Measurements from ENCODE around the gene GNB1. TPM values are rescaled to one million over a fixed set of nuclear protein-coding genes. Genes with fewer than 3 reads are reported as not detected.

Gene GNB1
- total RNA-seq, 4 donors from 2014 or later: 154 to 200 (median 174) TPM

DNA sequence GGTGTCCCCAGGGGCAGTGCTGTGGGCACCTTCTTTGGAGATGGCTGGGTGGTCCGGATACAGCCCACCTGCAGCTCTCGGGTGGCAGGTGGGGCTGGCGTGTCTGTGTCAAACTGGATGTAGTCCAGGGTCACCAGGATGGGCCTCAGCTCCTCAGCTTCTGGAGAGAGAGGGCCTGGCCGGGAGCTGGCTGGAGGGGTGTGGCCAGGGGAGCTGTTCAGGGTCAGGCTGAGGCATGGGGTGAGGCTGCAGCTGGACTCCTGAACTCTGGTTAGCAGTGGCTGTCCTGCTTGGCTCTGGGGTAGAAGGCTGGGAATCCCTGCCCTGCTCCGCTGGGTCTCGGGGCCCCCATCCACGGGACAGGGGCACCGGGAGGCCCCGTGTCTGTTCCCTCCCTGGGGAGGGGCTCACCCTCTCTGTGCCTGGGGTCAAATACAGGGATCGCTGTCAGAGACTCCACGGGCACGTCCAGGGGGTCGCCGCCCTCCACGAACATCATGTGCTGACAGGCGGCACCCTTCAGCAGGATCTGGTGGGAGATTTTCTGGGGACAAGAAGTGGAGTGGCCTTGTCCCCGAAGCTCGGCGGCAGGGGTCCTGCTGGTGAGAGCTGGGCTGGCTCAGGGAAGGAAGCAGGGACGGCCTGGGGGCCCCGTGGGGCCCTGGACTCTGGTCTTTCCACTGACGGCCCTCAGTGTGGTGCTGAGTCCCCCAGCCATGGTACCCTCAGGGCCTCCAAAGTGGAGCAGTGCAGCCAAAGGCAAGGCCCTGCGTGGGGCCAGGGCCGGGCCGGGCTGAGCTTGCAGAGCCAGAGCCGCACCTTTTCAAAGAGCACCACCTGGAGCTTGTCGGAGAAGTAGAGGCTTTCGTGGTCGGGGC lies 32.3 kb upstream of the GNB1 start:
- no peak for DNase-seq
- WGBS, 2 donors: 82 to 84% methylated on average over 24 to 26 of the region's 29 CpGs

DNA sequence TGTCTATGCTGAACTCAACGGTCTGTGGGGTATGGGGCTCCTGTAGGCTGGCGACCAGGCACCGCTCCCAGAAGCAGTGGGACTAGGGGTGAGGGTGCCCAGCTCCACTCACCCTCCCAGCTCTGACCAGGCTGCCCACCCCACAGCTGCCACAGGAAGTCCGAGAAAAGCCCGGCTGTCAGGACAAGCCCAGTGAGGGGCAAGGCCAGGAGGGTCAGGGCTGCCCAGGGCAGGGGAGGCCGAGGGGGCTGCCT lies 31.7 kb upstream of the GNB1 start:
- Histone ChIP-seq H3K27me3 (no peaks in the 10 kb centered on the region), H3K4me3 (replicated peaks in 1 of 3) (no peak overlapping the region), H3K9me3 (no peaks in the 10 kb centered on the region), H3K27ac (no peak overlapping the region), H3K4me1 (peaks cover 7 to 18% of the 10 kb centered on the region in 2 donors), H3K36me3 (no peaks in the 10 kb centered on the region)
- intact Hi-C loops (cut with DNase I): no loop called here
- 90% methylated on average over 6 of the region's 6 CpGs; no CpG with 5 or more reads in 1 of the 2 donors for WGBS, 2 donors
- TF ChIP-seq CTCF (IDR thresholded peaks at IDR 0.05) (no peak), POLR2A (IDR thresholded peaks at IDR 0.05) (no peak)
- DNase-seq: no peak

More for the DNA sequence above, 32.3 kb upstream of the GNB1 start:
- Histone ChIP-seq H3K27me3 (no peaks in the 10 kb centered on the region), H3K4me1 (peaks cover 7 to 15% of the 10 kb centered on the region in 2 donors), H3K27ac (no peak overlapping the region), H3K4me3 (replicated peaks in 1 of 3) (no peak overlapping the region), H3K36me3 (no peaks in the 10 kb centered on the region), H3K9me3 (no peaks in the 10 kb centered on the region)
- TF ChIP-seq CTCF (IDR thresholded peaks at IDR 0.05) (no peak), POLR2A (IDR thresholded peaks at IDR 0.05) (no peak)
- intact Hi-C loops (cut with DNase I): no loop called here

DNA sequence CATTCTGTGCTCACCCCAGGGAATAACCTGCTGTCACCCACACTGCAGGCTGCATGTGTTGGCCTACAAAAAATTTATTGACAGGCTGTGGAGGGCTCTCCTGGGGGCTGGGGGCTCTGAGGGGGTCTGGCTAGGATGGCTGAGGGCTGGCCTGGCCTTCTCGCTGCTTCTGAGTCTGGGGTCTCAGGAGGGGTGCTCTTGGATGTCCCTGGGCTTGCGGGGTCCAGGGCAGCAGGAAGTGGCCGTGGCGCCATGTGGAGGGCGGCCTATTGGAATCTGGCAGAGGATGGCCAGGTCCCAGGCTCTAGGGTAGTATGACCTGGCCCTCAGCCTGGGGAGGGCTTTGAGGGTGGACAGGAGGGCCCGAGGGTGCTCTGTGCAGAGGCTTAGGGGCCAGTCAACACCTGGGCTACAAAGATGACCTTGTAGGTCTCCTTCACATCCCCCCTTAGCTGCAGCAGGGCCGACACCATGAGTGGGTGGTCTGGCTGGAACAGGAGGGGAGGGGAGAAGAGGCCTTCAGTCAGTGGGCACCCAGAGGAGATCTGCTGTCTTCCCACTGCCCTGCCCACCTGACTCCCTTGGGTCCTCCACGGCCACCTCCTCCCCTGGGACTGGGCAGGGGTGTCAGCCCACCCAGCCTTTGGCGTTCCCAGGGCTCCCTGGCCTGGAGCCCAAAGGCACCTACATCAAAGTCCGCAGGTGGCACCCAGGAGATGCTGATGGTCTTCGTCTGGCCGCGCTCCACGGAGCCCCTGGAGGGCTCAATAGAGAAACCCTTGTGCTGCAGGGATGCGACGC lies 31.2 kb upstream of the GNB1 start:
- intact Hi-C loops (cut with DNase I): no loop called here
- H3K27me3 ChIP-seq: no peaks in the 10 kb centered on the region
- no peak for DNase-seq
- no peak overlapping the region for H3K4me3 ChIP-seq (replicated peaks in 1 of 3)
- no peak for TF ChIP-seq POLR2A (IDR thresholded peaks at IDR 0.05)
- no peak for TF ChIP-seq CTCF (IDR thresholded peaks at IDR 0.05)
- no peaks in the 10 kb centered on the region for H3K9me3 ChIP-seq
- peaks cover 7 to 18% of the 10 kb centered on the region in 2 donors for H3K4me1 ChIP-seq
- WGBS, 2 donors: 89 to 96% methylated on average over 4 to 14 of the region's 16 CpGs
- no peak overlapping the region for H3K27ac ChIP-seq
- no peaks in the 10 kb centered on the region for H3K36me3 ChIP-seq

- Histone ChIP-seq H3K36me3 (no peaks in the 10 kb centered on the region), H3K4me3 (replicated peaks in 1 of 3) (no peak overlapping the region), H3K4me1 (peaks cover 7 to 18% of the 10 kb centered on the region in 2 donors), H3K27ac (no peak overlapping the region), H3K9me3 (no peaks in the 10 kb centered on the region), H3K27me3 (no peaks in the 10 kb centered on the region)
- intact Hi-C loops (cut with DNase I): no loop called here
- TF ChIP-seq POLR2A (IDR thresholded peaks at IDR 0.05) (no peak), CTCF (IDR thresholded peaks at IDR 0.05) (no peak)
- WGBS, 2 donors: 100% methylated on average over 3 to 4 of the region's 6 CpGs
- DNase-seq: no peak
Observed at GRCh38 chr1:1921459-1921862, 30.6 kb upstream of the GNB1 start.
